Measurements from ENCODE around the gene TBC1D9. TPM values are rescaled to one million over a fixed set of nuclear protein-coding genes. Genes with fewer than 3 reads are reported as not detected.

The TBC1D9 gene
- polyA plus RNA-seq, 1 of the 3 experiments (the other 2 are of a cell fraction), result 13.5 TPM

GRCh38 chr4:140776556-140776955 is 20.4 kb upstream of the TBC1D9 start (continued):
- TF ChIP-seq RXRA (IDR thresholded peaks at IDR 0.05; ENCODE audit: borderline replicate concordance, low read depth) (no peak), CHD2 (IDR thresholded peaks at IDR 0.05; ENCODE audit: low read length, partially characterized antibody) (no peak)

GRCh38 chr4:140774956-140775355 is 18.8 kb upstream of the TBC1D9 start:
- H3F3A ChIP-seq (replicated peaks; ENCODE audit: insufficient read depth), result no peaks in the 10 kb centered on the region
- H3K4me2 ChIP-seq, result no peak overlapping the region
- H3K27me3 ChIP-seq (ENCODE audit: insufficient read depth), result no peaks in the 10 kb centered on the region
- no peak overlapping the region for H3K9ac ChIP-seq
- H3K27ac ChIP-seq (ENCODE audit: low read depth in 2 of 2, low read length in 1 of 2), result no peak overlapping the region
- no peak for DNase-seq
- ChIA-PET CTCF (no interaction called here), POLR2A (no interaction called here)
- H3K9me2 ChIP-seq, result no peaks in the 10 kb centered on the region
- TF ChIP-seq PBX3 (IDR thresholded peaks at IDR 0.05) (no peak), FOXJ3 (CRISPR knock-in tag; IDR thresholded peaks at IDR 0.05) (no peak)
- no peak overlapping the region for H3K4me3 ChIP-seq (ENCODE audit: low read depth in 2 of 2, low read length in 1 of 2)
- H3K4me1 ChIP-seq (ENCODE audit: control insufficient read depth in 1 of 2, insufficient read depth in 2 of 2, low read depth in 1 of 2, low read length in 1 of 2), result no peaks in the 10 kb centered on the region
- H3K9me3 ChIP-seq, result no peaks in the 10 kb centered on the region
- H4K20me1 ChIP-seq (ENCODE audit: insufficient read depth), result no peaks in the 10 kb centered on the region
- H3K79me2 ChIP-seq (ENCODE audit: insufficient read depth), result no peaks in the 10 kb centered on the region
- H3K36me3 ChIP-seq (replicated peaks in 1 of 2; ENCODE audit: control insufficient read depth in 1 of 2, insufficient read depth in 2 of 2, low read length in 1 of 2), result no peaks in the 10 kb centered on the region
- no peak overlapping the region for H2AFZ ChIP-seq (ENCODE audit: low read depth)

DNA sequence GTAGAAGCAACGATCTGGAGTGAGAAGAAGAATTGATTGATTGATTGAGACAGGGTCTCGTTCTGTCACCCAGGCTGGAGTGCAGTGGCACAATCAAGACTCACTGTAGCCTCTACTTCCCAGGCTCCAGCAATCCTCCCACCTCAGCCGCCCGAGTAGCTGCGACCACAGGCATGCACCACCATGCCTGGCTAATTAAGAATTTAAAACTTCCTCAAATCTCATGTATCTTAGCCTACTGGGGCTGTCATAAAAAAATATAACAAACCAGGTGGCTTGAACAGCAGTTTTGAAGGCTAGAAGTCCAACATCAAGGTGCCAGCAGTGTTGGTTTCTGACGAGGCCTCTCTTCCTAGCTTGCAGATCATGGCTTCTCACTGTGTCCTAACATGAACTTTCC is 18.3 kb upstream of the TBC1D9 start:
- DNase-seq, result no peak

More for the DNA sequence above, 18.3 kb upstream of the TBC1D9 start:
- WGBS (ENCODE audit: low lambda C conversion rate), result 73% methylated on average over 6 of the region's 6 CpGs
- ChIA-PET CTCF (no interaction called here), POLR2A (no interaction called here)
- no peak for TF ChIP-seq POLR2AphosphoS5 (IDR thresholded peaks at IDR 0.05; ENCODE audit: low read depth, low read length)
- no peak for TF ChIP-seq GABPA (IDR thresholded peaks at IDR 0.05; ENCODE audit: low read depth)
- no peak for TF ChIP-seq TCF12 (IDR thresholded peaks at IDR 0.05)
- TF ChIP-seq, protein P1, sequence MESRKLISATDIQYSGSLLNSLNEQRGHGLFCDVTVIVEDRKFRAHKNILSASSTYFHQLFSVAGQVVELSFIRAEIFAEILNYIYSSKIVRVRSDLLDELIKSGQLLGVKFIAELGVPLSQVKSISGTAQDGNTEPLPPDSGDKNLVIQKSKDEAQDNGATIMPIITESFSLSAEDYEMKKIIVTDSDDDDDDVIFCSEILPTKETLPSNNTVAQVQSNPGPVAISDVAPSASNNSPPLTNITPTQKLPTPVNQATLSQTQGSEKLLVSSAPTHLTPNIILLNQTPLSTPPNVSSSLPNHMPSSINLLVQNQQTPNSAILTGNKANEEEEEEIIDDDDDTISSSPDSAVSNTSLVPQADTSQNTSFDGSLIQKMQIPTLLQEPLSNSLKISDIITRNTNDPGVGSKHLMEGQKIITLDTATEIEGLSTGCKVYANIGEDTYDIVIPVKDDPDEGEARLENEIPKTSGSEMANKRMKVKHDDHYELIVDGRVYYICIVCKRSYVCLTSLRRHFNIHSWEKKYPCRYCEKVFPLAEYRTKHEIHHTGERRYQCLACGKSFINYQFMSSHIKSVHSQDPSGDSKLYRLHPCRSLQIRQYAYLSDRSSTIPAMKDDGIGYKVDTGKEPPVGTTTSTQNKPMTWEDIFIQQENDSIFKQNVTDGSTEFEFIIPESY (IDR thresholded peaks at IDR 0.05; ENCODE audit: borderline replicate concordance, low read depth), result no peak
- TF ChIP-seq, protein P2, sequence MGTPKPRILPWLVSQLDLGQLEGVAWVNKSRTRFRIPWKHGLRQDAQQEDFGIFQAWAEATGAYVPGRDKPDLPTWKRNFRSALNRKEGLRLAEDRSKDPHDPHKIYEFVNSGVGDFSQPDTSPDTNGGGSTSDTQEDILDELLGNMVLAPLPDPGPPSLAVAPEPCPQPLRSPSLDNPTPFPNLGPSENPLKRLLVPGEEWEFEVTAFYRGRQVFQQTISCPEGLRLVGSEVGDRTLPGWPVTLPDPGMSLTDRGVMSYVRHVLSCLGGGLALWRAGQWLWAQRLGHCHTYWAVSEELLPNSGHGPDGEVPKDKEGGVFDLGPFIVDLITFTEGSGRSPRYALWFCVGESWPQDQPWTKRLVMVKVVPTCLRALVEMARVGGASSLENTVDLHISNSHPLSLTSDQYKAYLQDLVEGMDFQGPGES (IDR thresholded peaks at IDR 0.05; ENCODE audit: low read depth, low read length), result no peak
- TF ChIP-seq RFX5 (IDR thresholded peaks at IDR 0.05; ENCODE audit: low read length), result no peak
- TF ChIP-seq JUND (IDR thresholded peaks at IDR 0.05), result no peak
- no peak for TF ChIP-seq CTCF (IDR thresholded peaks at IDR 0.05)
- TF ChIP-seq FOXJ3 (CRISPR knock-in tag; IDR thresholded peaks at IDR 0.05), result no peak
- no peak for TF ChIP-seq FOSL2 (IDR thresholded peaks at IDR 0.05; ENCODE audit: borderline replicate concordance, low read depth)
- TF ChIP-seq TEAD4 (IDR thresholded peaks at IDR 0.05; ENCODE audit: borderline replicate concordance, insufficient read depth), result no peak
- no peak for TF ChIP-seq GATA2 (CRISPR knock-in tag; IDR thresholded peaks at IDR 0.05)
- TF ChIP-seq RAD21 (IDR thresholded peaks at IDR 0.05; ENCODE audit: low read length), result no peak
- no peak for TF ChIP-seq FOXM1 (IDR thresholded peaks at IDR 0.05; ENCODE audit: low read depth)
- no peak for TF ChIP-seq CHD2 (IDR thresholded peaks at IDR 0.05; ENCODE audit: low read length, partially characterized antibody)
- TF ChIP-seq RXRA (IDR thresholded peaks at IDR 0.05; ENCODE audit: borderline replicate concordance, low read depth), result no peak
- Histone ChIP-seq H4K20me1 (ENCODE audit: insufficient read depth) (no peaks in the 10 kb centered on the region), H3K9ac (no peak overlapping the region), H2AFZ (ENCODE audit: low read depth) (no peak overlapping the region), H3K36me3 (replicated peaks in 1 of 2; ENCODE audit: control insufficient read depth in 1 of 2, insufficient read depth in 2 of 2, low read length in 1 of 2) (no peaks in the 10 kb centered on the region), H3K79me2 (ENCODE audit: insufficient read depth) (no peaks in the 10 kb centered on the region), H3K27ac (ENCODE audit: low read depth in 2 of 2, low read length in 1 of 2) (no peak overlapping the region), H3K27me3 (ENCODE audit: insufficient read depth) (no peaks in the 10 kb centered on the region), H3K4me3 (ENCODE audit: low read depth in 2 of 2, low read length in 1 of 2) (no peak overlapping the region), H3F3A (replicated peaks; ENCODE audit: insufficient read depth) (no peaks in the 10 kb centered on the region), H3K9me3 (no peaks in the 10 kb centered on the region), H3K4me1 (ENCODE audit: control insufficient read depth in 1 of 2, insufficient read depth in 2 of 2, low read depth in 1 of 2, low read length in 1 of 2) (no peaks in the 10 kb centered on the region), H3K9me2 (no peaks in the 10 kb centered on the region), H3K4me2 (no peak overlapping the region)

Measured in SK-N-SH (cell line).